WTC11 (cell line): ENCODE results near the gene CDRT4. TPM values are rescaled to one million over a fixed set of nuclear protein-coding genes. Genes with fewer than 3 reads are reported as not detected.

Experiments
- ATAC-seq: fragments of 200-7000 bp; cut with Tn5 transposase; 2 replicates; pipeline ENCODE4 v1.10.0; 2021; ENCODE audit warnings: mild to moderate bottlenecking, moderate library complexity
- CTCF ChIA-PET: fragments of 300-600 bp; sonication (Branson Sonifier 250); formaldehyde crosslinking; loops from one replicate; lab custom pipeline; 2021; ENCODE audit warnings: antibody characterized with exemption; lab: Charles Lee
- POLR2A ChIA-PET: fragments of 350-600 bp; sonication (Branson Sonifier 250); formaldehyde crosslinking; loops from one replicate; lab custom pipeline; 2021; ENCODE audit warnings: antibody characterized with exemption; lab: Charles Lee
- DNase-seq: peaks from one replicate; pipeline ENCODE4 v3.0.0; 2021; ENCODE audit warnings: low spot score
- H3K27ac Mint-ChIP-seq: 2 replicates; pipeline ENCODE4 v1.8.0; 2021; ENCODE audit warnings: mixed read lengths
- H3K27me3 Mint-ChIP-seq: 2 replicates; pipeline ENCODE4 v1.8.0; 2021; ENCODE audit warnings: low read depth, mild to moderate bottlenecking, moderate library complexity, mixed read lengths
- H3K36me3 Mint-ChIP-seq: 2 replicates; pipeline ENCODE4 v1.8.0; 2021; ENCODE audit warnings: mixed read lengths
- H3K4me1 Mint-ChIP-seq: 2 replicates; pipeline ENCODE4 v1.8.0; 2022; ENCODE audit warnings: mixed read lengths
- H3K4me3 Mint-ChIP-seq: 2 replicates; pipeline ENCODE4 v1.8.0; 2021; ENCODE audit warnings: mild to moderate bottlenecking, moderate library complexity, mixed read lengths
- H3K9me3 Mint-ChIP-seq: 2 replicates; pipeline ENCODE4 v1.8.0; 2021; ENCODE audit warnings: mixed read lengths
- ARID4B ChIP-seq: sonication (generic); formaldehyde crosslinking; IDR thresholded peaks from 2 replicates; pipeline ENCODE4 v1.8.0; 2023; ENCODE audit warnings: missing genetic modification reagents, mild to moderate bottlenecking, borderline replicate concordance
- CDX4 ChIP-seq: fragments of 250-450 bp; sonication (Bioruptor Pico); IDR thresholded peaks from 2 replicates; pipeline ENCODE4 v1.9.0; 2021; ENCODE audit warnings: moderate library complexity, mild to moderate bottlenecking, inconsistent platforms, borderline replicate concordance
- ELF4 ChIP-seq: sonication (generic); formaldehyde crosslinking; IDR thresholded peaks from 2 replicates; pipeline ENCODE4 v1.8.1; 2022; ENCODE audit warnings: low read depth, mild to moderate bottlenecking, moderate library complexity, missing genetic modification reagents
- ERG ChIP-seq: fragments of 250-450 bp; sonication (Bioruptor Pico); IDR thresholded peaks from 2 replicates; pipeline ENCODE4 v1.8.0; 2021; ENCODE audit warnings: mild to moderate bottlenecking
- HMGA2 ChIP-seq: fragments of 250-450 bp; sonication (Bioruptor Pico); IDR thresholded peaks from 2 replicates; pipeline ENCODE4 v1.4.0; 2021; ENCODE audit warnings: mild to moderate bottlenecking, moderate library complexity
- IRF2 ChIP-seq: sonication (generic); formaldehyde crosslinking; IDR thresholded peaks from 2 replicates; pipeline ENCODE4 v1.8.0; 2022; ENCODE audit warnings: low read depth, missing genetic modification reagents, borderline replicate concordance
- JUN ChIP-seq: sonication (generic); formaldehyde crosslinking; IDR thresholded peaks from 2 replicates; pipeline ENCODE4 v1.8.0; 2023; ENCODE audit warnings: mild to moderate bottlenecking, missing genetic modification reagents
- KAT7 ChIP-seq: sonication (generic); formaldehyde crosslinking; IDR thresholded peaks from 2 replicates; pipeline ENCODE4 v1.8.1; 2023; ENCODE audit warnings: missing genetic modification reagents, mild to moderate bottlenecking, borderline replicate concordance
- NFYB ChIP-seq: sonication (generic); formaldehyde crosslinking; conservative IDR thresholded peaks from 2 replicates; pipeline ENCODE4 v1.8.0; 2022; ENCODE audit warnings: low read depth, missing genetic modification reagents
- NR2C2 ChIP-seq: sonication (generic); formaldehyde crosslinking; IDR thresholded peaks from 2 replicates; pipeline ENCODE4 v1.8.0; 2022; ENCODE audit warnings: mild to moderate bottlenecking, missing genetic modification reagents
- PRDM15 ChIP-seq: sonication (generic); formaldehyde crosslinking; IDR thresholded peaks from 2 replicates; pipeline ENCODE4 v1.8.0; 2022; ENCODE audit warnings: missing genetic modification reagents
- TEAD1 ChIP-seq: sonication (generic); formaldehyde crosslinking; IDR thresholded peaks from 2 replicates; pipeline ENCODE4 v1.8.0; 2022; ENCODE audit warnings: mild to moderate bottlenecking, missing genetic modification reagents
- TEAD4 ChIP-seq: sonication (generic); formaldehyde crosslinking; IDR thresholded peaks from 2 replicates; pipeline ENCODE4 v1.8.0; 2022; ENCODE audit warnings: mild to moderate bottlenecking, missing genetic modification reagents
- ZBTB21 ChIP-seq: sonication (generic); formaldehyde crosslinking; IDR thresholded peaks from 2 replicates; pipeline ENCODE4 v1.8.1; 2023; ENCODE audit warnings: mild to moderate bottlenecking, missing genetic modification reagents, borderline replicate concordance
- ZNF232 ChIP-seq: sonication (generic); formaldehyde crosslinking; IDR thresholded peaks from 2 replicates; pipeline ENCODE4 v1.8.0; 2022; ENCODE audit warnings: mild to moderate bottlenecking, missing genetic modification reagents
- ZNF263 ChIP-seq: sonication (generic); formaldehyde crosslinking; IDR thresholded peaks from 2 replicates; pipeline ENCODE4 v1.8.1; 2022; ENCODE audit warnings: low read depth, mild to moderate bottlenecking, moderate library complexity, missing genetic modification reagents
- ZNF281 ChIP-seq: sonication (generic); formaldehyde crosslinking; IDR thresholded peaks from 2 replicates; pipeline ENCODE4 v1.8.0; 2023; ENCODE audit warnings: mild to moderate bottlenecking, missing genetic modification reagents
- ZNF671 ChIP-seq: fragments of 250-450 bp; sonication (Bioruptor Pico); IDR thresholded peaks from 2 replicates; pipeline ENCODE4 v1.8.0; 2021; ENCODE audit warnings: mild to moderate bottlenecking
- total RNA-seq: library from RNA; stranded (reverse); gene quantifications from 3 replicates; pipeline ENCODE4 v1.2.3, GENCODE V29; 2021

CDRT4 gene
- total RNA-seq, 1 experiment from 2014 or later = 4.9 TPM

GRCh38 chr17:15395091-15395490, 72.3 kb downstream of the CDRT4 start:
- no peak for DNase-seq
- Mint-ChIP-seq H3K36me3 (no peaks in the 10 kb centered on the region), H3K27me3 (no peaks in the 10 kb centered on the region), H3K4me3 (no peak overlapping the region), H3K9me3 (no peaks in the 10 kb centered on the region), H3K4me1 (no peaks in the 10 kb centered on the region), H3K27ac (no peak overlapping the region)
- ChIA-PET POLR2A (no interaction called here), CTCF (no interaction called here)
- TF ChIP-seq IRF2 (CRISPR knock-in tag) (no peak), ERG (CRISPR knock-in tag) (no peak), ZNF232 (CRISPR knock-in tag) (no peak), TEAD1 (CRISPR knock-in tag) (no peak), NFYB (CRISPR knock-in tag) (no peak), PRDM15 (CRISPR knock-in tag) (no peak), NR2C2 (CRISPR knock-in tag) (no peak), HMGA2 (no peak), KAT7 (no peak), ZBTB21 (CRISPR knock-in tag) (no peak)
- ATAC-seq = no peak

- H3K4me3 Mint-ChIP-seq = no peak overlapping the region
- ATAC-seq (no peak), DNase-seq (no peak)
- CTCF ChIA-PET = no interaction called here
- TF ChIP-seq ZNF281 = no peak
- no peaks in the 10 kb centered on the region for H3K9me3 Mint-ChIP-seq
- no peaks in the 10 kb centered on the region for H3K27me3 Mint-ChIP-seq
- POLR2A ChIA-PET = no interaction called here
- H3K36me3 Mint-ChIP-seq = no peaks in the 10 kb centered on the region
- no peaks in the 10 kb centered on the region for H3K4me1 Mint-ChIP-seq
- no peak overlapping the region for H3K27ac Mint-ChIP-seq
Measured at GRCh38 chr17:15393414-15393813, 74.0 kb downstream of the CDRT4 start.

- ATAC-seq = no peak
- Mint-ChIP-seq H3K36me3 (no peaks in the 10 kb centered on the region), H3K9me3 (no peaks in the 10 kb centered on the region), H3K27ac (no peak overlapping the region), H3K4me3 (no peak overlapping the region), H3K4me1 (no peaks in the 10 kb centered on the region), H3K27me3 (no peaks in the 10 kb centered on the region)
- ChIA-PET CTCF (no interaction called here), POLR2A (interaction anchor here (1.1 kb wide), 1 partner anchor 85 kb away, joined by 3 read pairs; no protein-coding TSS in a partner anchor)
- TF ChIP-seq ZBTB21 (CRISPR knock-in tag) (no peak), ZNF263 (CRISPR knock-in tag) (no peak), JUN (no peak), KAT7 (no peak), TEAD4 (CRISPR knock-in tag) (no peak), ZNF671 (CRISPR knock-in tag) (no peak), CDX4 (no peak), ELF4 (CRISPR knock-in tag) (no peak), ARID4B (CRISPR knock-in tag) (no peak)
- no peak for DNase-seq
Measured at GRCh38 chr17:15392326-15392741, 75.1 kb downstream of the CDRT4 start.
